Activated T-helper 17 cell treated with anti-CD3 and anti-CD28 coated beads, Interleukin-2, amount 50 U/mL, for 72 hours (primary cell): ENCODE measurements around the gene ADD3. TPM values are rescaled to one million over a fixed set of nuclear protein-coding genes. Genes with fewer than 3 reads are reported as not detected.
A peak's percentile ranks its signal among the peaks of the same experiment; 100 is the strongest.

Experiments
- ATAC-seq: fragments of 150-1000 bp; cut with Tn5 transposase; replicated peaks from 2 replicates; pipeline ENCODE4 v1.10.0; 2021; ENCODE audit warnings: mild to moderate bottlenecking, moderate library complexity
- H3K27ac Mint-ChIP-seq: one replicate; pipeline ENCODE4 v1.8.0; 2022; ENCODE audit warnings: mixed read lengths
- H3K27me3 Mint-ChIP-seq: one replicate; pipeline ENCODE4 v1.8.0; 2022; ENCODE audit warnings: mixed read lengths
- H3K36me3 Mint-ChIP-seq: one replicate; pipeline ENCODE4 v1.8.0; 2022; ENCODE audit warnings: low read depth, mild to moderate bottlenecking, mixed read lengths
- H3K4me1 Mint-ChIP-seq: one replicate; pipeline ENCODE4 v1.8.0; 2022; ENCODE audit warnings: mixed read lengths
- H3K4me3 Mint-ChIP-seq: one replicate; pipeline ENCODE4 v1.8.0; 2022; ENCODE audit warnings: mild to moderate bottlenecking, mixed read lengths
- H3K9me3 Mint-ChIP-seq: one replicate; pipeline ENCODE4 v1.8.0; 2022; ENCODE audit warnings: mixed read lengths
- total RNA-seq, 2 donors: library from RNA; stranded (reverse); gene quantifications; one replicate each; pipeline ENCODE4 v1.2.3, GENCODE V29; 2022

ADD3 gene
- total RNA-seq, 2 donors from 2014 or later: 115 to 119 TPM

- H3K27me3 Mint-ChIP-seq: no peaks in the 10 kb centered on the region
- H3K36me3 Mint-ChIP-seq: peaks cover 5% of the 10 kb centered on the region
- no peaks in the 10 kb centered on the region for H3K9me3 Mint-ChIP-seq
- no peak for ATAC-seq
- no peak overlapping the region for H3K4me3 Mint-ChIP-seq
- H3K27ac Mint-ChIP-seq: no peak overlapping the region
- no peaks in the 10 kb centered on the region for H3K4me1 Mint-ChIP-seq
Observed at GRCh38 chr10:110006358-110007160, 1.2 kb upstream of the ADD3 start.

- H3K4me3 Mint-ChIP-seq: no peak overlapping the region
- peaks cover 5% of the 10 kb centered on the region for H3K36me3 Mint-ChIP-seq
- no peak overlapping the region for H3K27ac Mint-ChIP-seq
- H3K4me1 Mint-ChIP-seq: no peaks in the 10 kb centered on the region
- H3K27me3 Mint-ChIP-seq: no peaks in the 10 kb centered on the region
- no peaks in the 10 kb centered on the region for H3K9me3 Mint-ChIP-seq
- ATAC-seq: peak; percentile 27
Observed at GRCh38 chr10:110007161-110007700, 553 bp upstream of the ADD3 start.

- peaks cover 4% of the 10 kb centered on the region for H3K4me1 Mint-ChIP-seq
- no peak overlapping the region for H3K4me3 Mint-ChIP-seq
- no peaks in the 10 kb centered on the region for H3K9me3 Mint-ChIP-seq
Observed at GRCh38 chr10:110008518-110009339, 945 bp downstream of the ADD3 start.

GRCh38 chr10:110009736-110010475 lies 2.1 kb downstream of the ADD3 start:
- Mint-ChIP-seq H3K9me3 (no peaks in the 10 kb centered on the region), H3K36me3 (peaks cover 5% of the 10 kb centered on the region), H3K27ac (peak overlapping the region; percentile 79), H3K27me3 (no peaks in the 10 kb centered on the region), H3K4me1 (peaks cover 10% of the 10 kb centered on the region), H3K4me3 (no peak overlapping the region)
- ATAC-seq: peak; percentile 76

More at GRCh38 chr10:110008518-110009339, 945 bp downstream of the ADD3 start:
- H3K27me3 Mint-ChIP-seq: no peaks in the 10 kb centered on the region
- H3K36me3 Mint-ChIP-seq: peaks cover 5% of the 10 kb centered on the region
- ATAC-seq: peak; percentile 5
- peak overlapping the region; percentile 79 for H3K27ac Mint-ChIP-seq

GRCh38 chr10:110010486-110011378 lies 2.9 kb downstream of the ADD3 start:
- Mint-ChIP-seq H3K36me3 (peaks cover 5% of the 10 kb centered on the region), H3K4me1 (peaks cover 11% of the 10 kb centered on the region), H3K4me3 (no peak overlapping the region), H3K27ac (peak overlapping the region; percentile 79), H3K9me3 (no peaks in the 10 kb centered on the region), H3K27me3 (no peaks in the 10 kb centered on the region)
- ATAC-seq: no peak

GRCh38 chr10:110011681-110012080 lies 3.9 kb downstream of the ADD3 start:
- no peak for ATAC-seq
- Mint-ChIP-seq H3K9me3 (no peaks in the 10 kb centered on the region), H3K4me1 (peaks cover 20% of the 10 kb centered on the region), H3K4me3 (no peak overlapping the region), H3K27me3 (no peaks in the 10 kb centered on the region), H3K27ac (no peak overlapping the region), H3K36me3 (peaks cover 5% of the 10 kb centered on the region)

- ATAC-seq: peak; percentile 71
- H3K4me1 Mint-ChIP-seq: peaks cover 32% of the 10 kb centered on the region
- H3K27me3 Mint-ChIP-seq: no peaks in the 10 kb centered on the region
- peaks cover 3% of the 10 kb centered on the region for H3K36me3 Mint-ChIP-seq
- peak overlapping the region; percentile 85 for H3K27ac Mint-ChIP-seq
- H3K4me3 Mint-ChIP-seq: no peak overlapping the region
- no peaks in the 10 kb centered on the region for H3K9me3 Mint-ChIP-seq
Observed at GRCh38 chr10:110013630-110014293, 6.0 kb downstream of the ADD3 start.

- H3K4me3 Mint-ChIP-seq: peak overlapping the region; percentile 72
- H3K27ac Mint-ChIP-seq: peak overlapping the region; percentile 86
- peaks cover 42% of the 10 kb centered on the region for H3K4me1 Mint-ChIP-seq
- H3K9me3 Mint-ChIP-seq: no peaks in the 10 kb centered on the region
- no peaks in the 10 kb centered on the region for H3K36me3 Mint-ChIP-seq
- no peak for ATAC-seq
- no peaks in the 10 kb centered on the region for H3K27me3 Mint-ChIP-seq
Observed at GRCh38 chr10:110016039-110016438, 8.3 kb downstream of the ADD3 start.

- Mint-ChIP-seq H3K36me3 (no peaks in the 10 kb centered on the region), H3K9me3 (no peaks in the 10 kb centered on the region), H3K27me3 (no peaks in the 10 kb centered on the region), H3K4me1 (peaks cover 42% of the 10 kb centered on the region), H3K27ac (peak overlapping the region; percentile 86), H3K4me3 (peak overlapping the region; percentile 72)
- ATAC-seq: no peak
Observed at GRCh38 chr10:110017052-110017451, 9.3 kb downstream of the ADD3 start.

- no peaks in the 10 kb centered on the region for H3K36me3 Mint-ChIP-seq
- H3K27me3 Mint-ChIP-seq: no peaks in the 10 kb centered on the region
- H3K4me3 Mint-ChIP-seq: no peak overlapping the region
- ATAC-seq: no peak
- H3K9me3 Mint-ChIP-seq: no peaks in the 10 kb centered on the region
- H3K27ac Mint-ChIP-seq: no peak overlapping the region
- H3K4me1 Mint-ChIP-seq: peaks cover 48% of the 10 kb centered on the region
Observed at GRCh38 chr10:110017907-110018306, 10.1 kb downstream of the ADD3 start.

GRCh38 chr10:110020265-110020664 lies 12.5 kb downstream of the ADD3 start:
- Mint-ChIP-seq H3K27ac (no peak overlapping the region), H3K36me3 (no peaks in the 10 kb centered on the region), H3K9me3 (no peaks in the 10 kb centered on the region), H3K4me1 (peaks cover 52% of the 10 kb centered on the region), H3K4me3 (peak overlapping the region; percentile 9), H3K27me3 (no peaks in the 10 kb centered on the region)
- no peak for ATAC-seq

GRCh38 chr10:110022716-110023504 lies 15.1 kb downstream of the ADD3 start:
- no peaks in the 10 kb centered on the region for H3K9me3 Mint-ChIP-seq
- no peak for ATAC-seq
- H3K4me1 Mint-ChIP-seq: peaks cover 41% of the 10 kb centered on the region
- H3K27ac Mint-ChIP-seq: peak overlapping the region; percentile 13
- no peaks in the 10 kb centered on the region for H3K36me3 Mint-ChIP-seq
- H3K27me3 Mint-ChIP-seq: no peaks in the 10 kb centered on the region
- H3K4me3 Mint-ChIP-seq: peak overlapping the region; percentile 43
